HEK293 (cell line): ENCODE data around the gene LDB2.

ENCODE experiments used
- CTCF ChIA-PET: fragments of 350-600 bp; formaldehyde crosslinking; extraction: SDS; loops from one replicate; lab custom pipeline; 2021; ENCODE audit warnings: antibody characterized with exemption; lab: Yijun Ruan, JAX
- POLR2A ChIA-PET: fragments of 300-600 bp; formaldehyde crosslinking; extraction: SDS; loops from one replicate; lab custom pipeline; 2020; ENCODE audit warnings: antibody characterized with exemption, inconsistent platforms; lab: Yijun Ruan, JAX
- H3K27ac ChIP-seq: fragments of 200-500 bp; sonication (Bioruptor generic); 2 replicates; pipeline ENCODE4 v1.5.1; 2014; ENCODE audit warnings: low read depth, low read length, control low read depth, inconsistent platforms; ENCODE audit errors: extremely low read depth
- H3K36me3 ChIP-seq, 2 experiments: fragments of 200-500 bp in 1 of 2; sonication (Bioruptor generic) in 1 of 2; 1 replicate in 1 of 2; 2 replicates in 1 of 2; pipeline ENCODE4 v1.5.1; 2014 to 2017; ENCODE audit warnings: inconsistent platforms in 2 of 2, low read length in 2 of 2; ENCODE audit not compliant: control insufficient read depth in 2 of 2, insufficient read depth in 1 of 2
- H3K4me1 ChIP-seq: fragments of 200-500 bp; sonication (Bioruptor generic); 2 replicates; pipeline ENCODE4 v1.5.1; 2014; ENCODE audit warnings: mild to moderate bottlenecking, low read length, inconsistent platforms; ENCODE audit not compliant: control insufficient read depth, insufficient read depth
- H3K4me3 ChIP-seq: 2 replicates; pipeline ENCODE4 v1.5.1; 2011; ENCODE audit warnings: low read depth, mild to moderate bottlenecking, control low read depth, low read length, moderate library complexity
- H3K9me3 ChIP-seq: fragments of 200-500 bp; sonication (Bioruptor generic); 2 replicates; pipeline ENCODE4 v1.5.1; 2014; ENCODE audit warnings: low read depth, low read length, inconsistent platforms; ENCODE audit not compliant: control insufficient read depth, insufficient read depth
- MEIS1 ChIP-seq: sonication (generic); formaldehyde crosslinking; IDR thresholded peaks from 2 replicates; pipeline ENCODE4 v1.8.1; 2022; ENCODE audit warnings: missing genetic modification reagents, mild to moderate bottlenecking, borderline replicate concordance
- PRDM1 ChIP-seq: fragments of 450-650 bp; formaldehyde crosslinking; IDR thresholded peaks from 2 replicates; pipeline ENCODE4; 2016; ENCODE audit warnings: missing biosample characterization, missing genetic modification characterization
- SP3 ChIP-seq: fragments of 450-650 bp; formaldehyde crosslinking; IDR thresholded peaks from 2 replicates; pipeline ENCODE4 v1.5.1; 2016; ENCODE audit warnings: missing biosample characterization, missing genetic modification characterization
- SP7 ChIP-seq: fragments of 450-650 bp; formaldehyde crosslinking; IDR thresholded peaks from 2 replicates; pipeline ENCODE4 v1.5.1; 2016; ENCODE audit warnings: missing biosample characterization, missing genetic modification characterization
- ZFHX2 ChIP-seq: fragments of 450-650 bp; formaldehyde crosslinking; conservative IDR thresholded peaks from 2 replicates; pipeline ENCODE4 v1.5.1; 2016; ENCODE audit warnings: missing biosample characterization, missing genetic modification characterization
- ZNF146 ChIP-seq: fragments of 450-650 bp; formaldehyde crosslinking; IDR thresholded peaks from 2 replicates; pipeline ENCODE4 v1.5.1; 2016; ENCODE audit warnings: missing biosample characterization, missing genetic modification characterization
- ZNF248 ChIP-seq: fragments of 450-650 bp; formaldehyde crosslinking; IDR thresholded peaks from 2 replicates; pipeline ENCODE4 v1.5.1; 2017; ENCODE audit warnings: missing biosample characterization, missing genetic modification characterization
- ZNF292 ChIP-seq: fragments of 450-650 bp; formaldehyde crosslinking; IDR thresholded peaks from 2 replicates; pipeline ENCODE4 v1.5.1; 2016; ENCODE audit warnings: low read depth, missing biosample characterization, missing genetic modification characterization, borderline replicate concordance
- ZNF302 ChIP-seq: fragments of 450-650 bp; formaldehyde crosslinking; IDR thresholded peaks from 2 replicates; pipeline ENCODE4 v1.5.1; 2016; ENCODE audit warnings: missing biosample characterization, missing genetic modification characterization, low read depth
- ZNF404 ChIP-seq: fragments of 450-650 bp; formaldehyde crosslinking; IDR thresholded peaks from 2 replicates; pipeline ENCODE4 v1.5.1; 2017; ENCODE audit warnings: missing biosample characterization, missing genetic modification characterization
- ZNF473 ChIP-seq: fragments of 450-650 bp; formaldehyde crosslinking; IDR thresholded peaks from 2 replicates; pipeline ENCODE4 v1.5.1; 2017; ENCODE audit warnings: missing biosample characterization, missing genetic modification characterization
- ZNF521 ChIP-seq: fragments of 450-650 bp; formaldehyde crosslinking; IDR thresholded peaks from 2 replicates; pipeline ENCODE4 v1.5.1; 2017; ENCODE audit warnings: missing biosample characterization, mild to moderate bottlenecking, missing genetic modification characterization
- ZNF530 ChIP-seq: fragments of 450-650 bp; formaldehyde crosslinking; IDR thresholded peaks from 2 replicates; pipeline ENCODE4 v1.5.1; 2016; ENCODE audit warnings: low read depth, missing biosample characterization, missing genetic modification characterization
- ZNF555 ChIP-seq: fragments of 450-650 bp; formaldehyde crosslinking; conservative IDR thresholded peaks from 2 replicates; pipeline ENCODE4 v1.5.1; 2017; ENCODE audit warnings: missing biosample characterization, mild to moderate bottlenecking, missing genetic modification characterization, inconsistent platforms
- ZNF600 ChIP-seq: fragments of 450-650 bp; formaldehyde crosslinking; IDR thresholded peaks from 2 replicates; pipeline ENCODE4 v1.5.1; 2016; ENCODE audit warnings: missing biosample characterization, missing genetic modification characterization
- ZNF654 ChIP-seq: fragments of 450-650 bp; formaldehyde crosslinking; IDR thresholded peaks from 2 replicates; pipeline ENCODE4 v1.5.1; 2016; ENCODE audit warnings: low read depth, missing biosample characterization, missing genetic modification characterization
- ZNF76 ChIP-seq: fragments of 450-650 bp; formaldehyde crosslinking; IDR thresholded peaks from 2 replicates; pipeline ENCODE4; 2016; ENCODE audit warnings: low read depth, missing biosample characterization, missing genetic modification characterization, borderline replicate concordance
- ZNF776 ChIP-seq: fragments of 450-650 bp; formaldehyde crosslinking; IDR thresholded peaks from 2 replicates; pipeline ENCODE4 v1.5.0; 2017; ENCODE audit warnings: missing biosample characterization, missing genetic modification characterization, borderline replicate concordance
- ZXDB ChIP-seq: fragments of 450-650 bp; formaldehyde crosslinking; IDR thresholded peaks from 2 replicates; pipeline ENCODE4 v1.5.1; 2016; ENCODE audit warnings: missing biosample characterization, missing genetic modification characterization
- TF ChIP-seq, protein P1 (sequence below): fragments of 450-650 bp; formaldehyde crosslinking; IDR thresholded peaks from 2 replicates; pipeline ENCODE4 v1.5.1; 2016; ENCODE audit warnings: missing biosample characterization, missing genetic modification characterization
- TF ChIP-seq, protein P2 (sequence below): fragments of 450-650 bp; formaldehyde crosslinking; IDR thresholded peaks from 2 replicates; pipeline ENCODE4 v1.5.1; 2016; ENCODE audit warnings: missing biosample characterization, missing genetic modification characterization
- TF ChIP-seq, protein P3 (sequence below): fragments of 450-650 bp; formaldehyde crosslinking; IDR thresholded peaks from 2 replicates; pipeline ENCODE4 v1.5.1; 2016; ENCODE audit warnings: missing biosample characterization, missing genetic modification characterization, low read depth
- TF ChIP-seq, protein P4 (sequence below): fragments of 450-650 bp; formaldehyde crosslinking; IDR thresholded peaks from 2 replicates; pipeline ENCODE4 v1.5.1; 2017; ENCODE audit warnings: missing biosample characterization, missing genetic modification characterization
- TF ChIP-seq, protein P5 (sequence below): fragments of 450-650 bp; formaldehyde crosslinking; IDR thresholded peaks from 2 replicates; pipeline ENCODE4 v1.5.1; 2016; ENCODE audit warnings: missing biosample characterization, missing genetic modification characterization

The LDB2 gene

DNA sequence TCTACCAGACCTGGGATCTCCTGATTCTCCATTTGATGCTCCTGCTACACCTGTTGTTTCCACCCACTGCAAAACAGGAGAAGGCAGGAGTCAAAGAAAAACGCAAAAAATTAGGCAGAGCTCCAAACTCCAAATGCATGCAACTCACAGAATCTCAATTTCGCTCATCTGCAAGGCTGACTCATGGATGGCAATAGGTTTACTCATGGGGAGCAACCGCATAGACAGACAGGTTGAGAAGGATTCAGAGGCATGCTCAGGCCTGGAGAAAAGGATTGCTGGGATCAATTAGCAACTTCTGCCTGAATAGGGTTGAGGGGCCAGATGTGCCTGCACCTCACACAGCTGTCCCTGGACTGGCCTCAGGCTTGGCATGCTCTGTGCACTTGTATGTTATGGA lies 231.0 kb downstream of the LDB2 start:
- TF ChIP-seq ZNF530 (tag by site-specific recombination): no peak
- TF ChIP-seq ZNF555: no peak
- TF ChIP-seq, protein P1, sequence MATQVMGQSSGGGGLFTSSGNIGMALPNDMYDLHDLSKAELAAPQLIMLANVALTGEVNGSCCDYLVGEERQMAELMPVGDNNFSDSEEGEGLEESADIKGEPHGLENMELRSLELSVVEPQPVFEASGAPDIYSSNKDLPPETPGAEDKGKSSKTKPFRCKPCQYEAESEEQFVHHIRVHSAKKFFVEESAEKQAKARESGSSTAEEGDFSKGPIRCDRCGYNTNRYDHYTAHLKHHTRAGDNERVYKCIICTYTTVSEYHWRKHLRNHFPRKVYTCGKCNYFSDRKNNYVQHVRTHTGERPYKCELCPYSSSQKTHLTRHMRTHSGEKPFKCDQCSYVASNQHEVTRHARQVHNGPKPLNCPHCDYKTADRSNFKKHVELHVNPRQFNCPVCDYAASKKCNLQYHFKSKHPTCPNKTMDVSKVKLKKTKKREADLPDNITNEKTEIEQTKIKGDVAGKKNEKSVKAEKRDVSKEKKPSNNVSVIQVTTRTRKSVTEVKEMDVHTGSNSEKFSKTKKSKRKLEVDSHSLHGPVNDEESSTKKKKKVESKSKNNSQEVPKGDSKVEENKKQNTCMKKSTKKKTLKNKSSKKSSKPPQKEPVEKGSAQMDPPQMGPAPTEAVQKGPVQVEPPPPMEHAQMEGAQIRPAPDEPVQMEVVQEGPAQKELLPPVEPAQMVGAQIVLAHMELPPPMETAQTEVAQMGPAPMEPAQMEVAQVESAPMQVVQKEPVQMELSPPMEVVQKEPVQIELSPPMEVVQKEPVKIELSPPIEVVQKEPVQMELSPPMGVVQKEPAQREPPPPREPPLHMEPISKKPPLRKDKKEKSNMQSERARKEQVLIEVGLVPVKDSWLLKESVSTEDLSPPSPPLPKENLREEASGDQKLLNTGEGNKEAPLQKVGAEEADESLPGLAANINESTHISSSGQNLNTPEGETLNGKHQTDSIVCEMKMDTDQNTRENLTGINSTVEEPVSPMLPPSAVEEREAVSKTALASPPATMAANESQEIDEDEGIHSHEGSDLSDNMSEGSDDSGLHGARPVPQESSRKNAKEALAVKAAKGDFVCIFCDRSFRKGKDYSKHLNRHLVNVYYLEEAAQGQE (tag by site-specific recombination): no peak
- TF ChIP-seq, protein P2, sequence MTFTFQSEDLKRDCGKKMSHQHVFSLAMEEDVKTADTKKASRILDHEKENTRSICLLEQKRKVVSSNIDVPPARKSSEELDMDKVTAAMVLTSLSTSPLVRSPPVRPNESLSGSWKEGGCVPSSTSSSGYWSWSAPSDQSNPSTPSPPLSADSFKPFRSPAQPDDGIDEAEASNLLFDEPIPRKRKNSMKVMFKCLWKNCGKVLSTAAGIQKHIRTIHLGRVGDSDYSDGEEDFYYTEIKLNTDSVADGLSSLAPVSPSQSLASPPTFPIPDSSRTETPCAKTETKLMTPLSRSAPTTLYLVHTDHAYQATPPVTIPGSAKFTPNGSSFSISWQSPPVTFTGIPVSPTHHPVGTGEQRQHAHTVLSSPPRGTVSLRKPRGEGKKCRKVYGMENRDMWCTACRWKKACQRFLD (tag by site-specific recombination): no peak
- TF ChIP-seq ZNF248 (tag by site-specific recombination): no peak
- TF ChIP-seq PRDM1 (tag by site-specific recombination): no peak
- TF ChIP-seq SP3 (tag by site-specific recombination): no peak
- TF ChIP-seq ZNF404 (tag by site-specific recombination): no peak
- TF ChIP-seq, protein P3, sequence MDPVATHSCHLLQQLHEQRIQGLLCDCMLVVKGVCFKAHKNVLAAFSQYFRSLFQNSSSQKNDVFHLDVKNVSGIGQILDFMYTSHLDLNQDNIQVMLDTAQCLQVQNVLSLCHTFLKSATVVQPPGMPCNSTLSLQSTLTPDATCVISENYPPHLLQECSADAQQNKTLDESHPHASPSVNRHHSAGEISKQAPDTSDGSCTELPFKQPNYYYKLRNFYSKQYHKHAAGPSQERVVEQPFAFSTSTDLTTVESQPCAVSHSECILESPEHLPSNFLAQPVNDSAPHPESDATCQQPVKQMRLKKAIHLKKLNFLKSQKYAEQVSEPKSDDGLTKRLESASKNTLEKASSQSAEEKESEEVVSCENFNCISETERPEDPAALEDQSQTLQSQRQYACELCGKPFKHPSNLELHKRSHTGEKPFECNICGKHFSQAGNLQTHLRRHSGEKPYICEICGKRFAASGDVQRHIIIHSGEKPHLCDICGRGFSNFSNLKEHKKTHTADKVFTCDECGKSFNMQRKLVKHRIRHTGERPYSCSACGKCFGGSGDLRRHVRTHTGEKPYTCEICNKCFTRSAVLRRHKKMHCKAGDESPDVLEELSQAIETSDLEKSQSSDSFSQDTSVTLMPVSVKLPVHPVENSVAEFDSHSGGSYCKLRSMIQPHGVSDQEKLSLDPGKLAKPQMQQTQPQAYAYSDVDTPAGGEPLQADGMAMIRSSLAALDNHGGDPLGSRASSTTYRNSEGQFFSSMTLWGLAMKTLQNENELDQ (tag by site-specific recombination): no peak
- TF ChIP-seq ZNF302 (tag by site-specific recombination): no peak
- no peak for TF ChIP-seq ZNF292 (tag by site-specific recombination)
- TF ChIP-seq ZNF654 (tag by site-specific recombination): no peak
- no peak for TF ChIP-seq SP7 (tag by site-specific recombination)
- TF ChIP-seq ZNF600 (tag by site-specific recombination): no peak
- no peak for TF ChIP-seq ZNF76 (tag by site-specific recombination)
- Histone ChIP-seq H3K36me3 (no peaks in the 10 kb centered on the region), H3K4me1 (no peaks in the 10 kb centered on the region), H3K9me3 (no peaks in the 10 kb centered on the region), H3K27ac (no peak overlapping the region), H3K4me3 (no peak overlapping the region)
- CTCF ChIA-PET: no interaction called here
- POLR2A ChIA-PET: no interaction called here

DNA sequence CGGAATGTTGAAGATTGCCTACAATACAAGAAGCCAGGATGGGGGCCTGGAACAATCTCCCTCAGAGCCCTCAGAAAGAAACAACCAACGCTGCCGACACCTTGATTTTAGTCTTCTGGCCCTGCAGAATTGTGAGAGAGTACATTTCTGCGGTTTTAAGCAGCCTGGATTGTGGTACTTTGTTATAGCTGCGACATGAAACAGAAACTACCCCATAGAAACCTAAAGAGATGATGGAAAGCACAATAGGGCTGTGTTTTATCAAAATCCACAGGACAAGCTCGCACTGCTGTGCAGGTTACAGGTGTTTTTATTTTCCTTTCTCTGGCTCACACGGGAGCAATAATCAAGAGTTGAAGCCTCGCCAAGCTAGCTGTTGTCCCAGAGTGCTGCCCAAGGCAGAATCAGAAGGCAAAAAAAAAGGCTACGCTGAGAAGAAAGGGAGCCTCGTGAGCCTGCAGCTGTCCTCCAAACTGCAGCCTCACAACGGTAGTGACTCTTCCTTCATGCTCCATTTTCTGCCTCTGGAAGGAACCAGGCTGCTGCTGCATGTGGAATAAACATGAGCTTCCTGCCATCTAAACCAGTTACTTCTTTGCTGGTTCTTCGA lies 232.4 kb downstream of the LDB2 start:
- H3K4me3 ChIP-seq: no peak overlapping the region
- H3K36me3 ChIP-seq: no peaks in the 10 kb centered on the region
- ChIA-PET POLR2A (no interaction called here), CTCF (no interaction called here)
- no peaks in the 10 kb centered on the region for H3K9me3 ChIP-seq
- H3K27ac ChIP-seq: no peak overlapping the region
- H3K4me1 ChIP-seq: no peaks in the 10 kb centered on the region
- TF ChIP-seq ZNF776 (tag by site-specific recombination) (no peak), ZFHX2 (no peak), ZNF473 (tag by site-specific recombination) (no peak), MEIS1 (no peak), ZXDB (tag by site-specific recombination) (no peak), ZNF530 (tag by site-specific recombination) (no peak), ZNF248 (tag by site-specific recombination) (no peak), ZNF521 (no peak), ZNF146 (tag by site-specific recombination) (no peak)
- TF ChIP-seq, protein P4, sequence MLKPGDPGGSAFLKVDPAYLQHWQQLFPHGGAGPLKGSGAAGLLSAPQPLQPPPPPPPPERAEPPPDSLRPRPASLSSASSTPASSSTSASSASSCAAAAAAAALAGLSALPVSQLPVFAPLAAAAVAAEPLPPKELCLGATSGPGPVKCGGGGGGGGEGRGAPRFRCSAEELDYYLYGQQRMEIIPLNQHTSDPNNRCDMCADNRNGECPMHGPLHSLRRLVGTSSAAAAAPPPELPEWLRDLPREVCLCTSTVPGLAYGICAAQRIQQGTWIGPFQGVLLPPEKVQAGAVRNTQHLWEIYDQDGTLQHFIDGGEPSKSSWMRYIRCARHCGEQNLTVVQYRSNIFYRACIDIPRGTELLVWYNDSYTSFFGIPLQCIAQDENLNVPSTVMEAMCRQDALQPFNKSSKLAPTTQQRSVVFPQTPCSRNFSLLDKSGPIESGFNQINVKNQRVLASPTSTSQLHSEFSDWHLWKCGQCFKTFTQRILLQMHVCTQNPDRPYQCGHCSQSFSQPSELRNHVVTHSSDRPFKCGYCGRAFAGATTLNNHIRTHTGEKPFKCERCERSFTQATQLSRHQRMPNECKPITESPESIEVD (tag by site-specific recombination): no peak
- TF ChIP-seq, protein P5, sequence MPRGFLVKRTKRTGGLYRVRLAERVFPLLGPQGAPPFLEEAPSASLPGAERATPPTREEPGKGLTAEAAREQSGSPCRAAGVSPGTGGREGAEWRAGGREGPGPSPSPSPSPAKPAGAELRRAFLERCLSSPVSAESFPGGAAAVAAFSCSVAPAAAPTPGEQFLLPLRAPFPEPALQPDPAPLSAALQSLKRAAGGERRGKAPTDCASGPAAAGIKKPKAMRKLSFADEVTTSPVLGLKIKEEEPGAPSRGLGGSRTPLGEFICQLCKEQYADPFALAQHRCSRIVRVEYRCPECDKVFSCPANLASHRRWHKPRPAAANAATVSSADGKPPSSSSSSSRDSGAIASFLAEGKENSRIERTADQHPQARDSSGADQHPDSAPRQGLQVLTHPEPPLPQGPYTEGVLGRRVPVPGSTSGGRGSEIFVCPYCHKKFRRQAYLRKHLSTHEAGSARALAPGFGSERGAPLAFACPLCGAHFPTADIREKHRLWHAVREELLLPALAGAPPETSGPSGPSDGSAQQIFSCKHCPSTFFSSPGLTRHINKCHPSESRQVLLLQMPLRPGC (tag by site-specific recombination): no peak
